RWPE2 (cell line): ENCODE results near the gene TMEM44.
A peak's percentile ranks its signal among the peaks of the same experiment; 100 is the strongest.

Experiments used
- ATAC-seq: fragments of 200-7000 bp; cut with Tn5 transposase; 3 replicates; pipeline ENCODE4 v1.9.1; 2021; ENCODE audit warnings: low read depth
- DNase-seq: peaks from one replicate; pipeline ENCODE4 v3.0.0-alpha.2; 2020; ENCODE audit warnings: low spot score
- H3K27ac ChIP-seq: fragments of 450-650 bp; 2 replicates; pipeline ENCODE4 v1.5.1; 2017; ENCODE audit warnings: mild to moderate bottlenecking; ENCODE audit not compliant: poor library complexity, severe bottlenecking
- H3K27me3 ChIP-seq: fragments of 250-450 bp; sonication (Bioruptor Pico); 2 replicates; pipeline ENCODE4 v1.5.1; 2021; ENCODE audit warnings: mild to moderate bottlenecking, moderate library complexity; ENCODE audit not compliant: insufficient read depth, poor library complexity, severe bottlenecking
- H3K36me3 ChIP-seq: fragments of 250-450 bp; sonication (Bioruptor Pico); 2 replicates; pipeline ENCODE4 v1.5.1; 2020; ENCODE audit warnings: low read depth, mild to moderate bottlenecking, moderate library complexity
- H3K4me1 ChIP-seq: fragments of 250-450 bp; sonication (Bioruptor Pico); 2 replicates; pipeline ENCODE4 v1.5.1; 2021; ENCODE audit warnings: mild to moderate bottlenecking, moderate library complexity; ENCODE audit not compliant: insufficient read depth, poor library complexity, severe bottlenecking
- H3K4me3 ChIP-seq: fragments of 250-450 bp; sonication (Bioruptor Pico); 2 replicates; pipeline ENCODE4 v1.5.1; 2021; ENCODE audit warnings: mild to moderate bottlenecking, moderate library complexity; ENCODE audit not compliant: severe bottlenecking
- H3K9me3 ChIP-seq: fragments of 250-450 bp; sonication (Bioruptor Pico); 2 replicates; pipeline ENCODE4 v1.5.1; 2021; ENCODE audit warnings: mild to moderate bottlenecking, moderate library complexity; ENCODE audit not compliant: severe bottlenecking
- TF ChIP-seq, protein P1 (sequence below): fragments of 450-650 bp; IDR thresholded peaks from one replicate; pipeline ENCODE4 v1.5.1; 2017; ENCODE audit warnings: mild to moderate bottlenecking, moderate library complexity; ENCODE audit not compliant: poor library complexity, severe bottlenecking

Gene TMEM44

DNA sequence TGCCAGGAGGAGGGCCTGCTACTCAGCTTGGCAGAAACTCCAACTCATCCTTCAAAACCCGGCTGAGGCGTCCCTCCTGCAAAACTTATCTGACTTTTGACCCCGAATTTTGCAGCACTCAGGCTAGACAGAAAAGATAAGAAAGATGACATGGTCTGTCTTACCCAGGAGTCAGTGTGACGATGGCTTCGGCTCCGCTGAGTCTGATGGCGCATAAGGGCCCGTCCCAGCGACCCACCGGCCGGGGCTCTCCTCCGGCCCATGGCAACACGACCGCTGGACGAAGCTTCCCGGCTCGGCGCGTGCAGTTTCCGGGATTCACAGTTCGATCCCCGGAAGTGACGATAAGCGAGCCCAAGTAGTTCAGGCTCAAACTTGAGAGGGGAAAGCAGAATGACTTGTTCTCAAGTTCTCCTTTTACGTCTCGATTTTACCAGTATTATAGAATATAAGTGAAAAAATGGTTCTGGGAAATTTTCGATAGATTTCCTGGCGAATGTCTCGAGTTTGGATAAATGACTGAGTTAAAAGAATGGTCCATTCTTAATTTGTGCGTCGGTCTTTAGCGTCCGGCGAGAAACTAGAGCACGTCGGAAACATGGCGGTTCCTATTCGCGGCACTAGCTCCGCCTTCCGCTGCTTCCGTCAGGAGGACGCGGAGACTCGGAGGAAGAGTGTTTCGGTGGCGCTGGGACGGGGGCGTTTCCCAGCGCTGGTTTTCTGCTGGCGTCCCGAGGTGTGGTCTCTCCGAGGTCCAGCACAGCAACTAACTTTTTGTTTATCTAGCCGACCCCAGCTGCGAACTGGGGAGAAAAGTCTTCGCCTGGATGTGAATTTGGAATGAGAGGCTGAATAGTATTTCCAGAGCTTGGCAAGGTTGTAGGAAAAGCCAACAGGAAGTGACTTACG, 38.9 kb upstream of the TMEM44 start, which contains the start of gene LSG1:
Gene LSG1 (minus strand): TSS at position 292 of the 909 bp plus-strand sequence. CDS start 29 bp downstream, at position 263.
- TF ChIP-seq, protein P1, sequence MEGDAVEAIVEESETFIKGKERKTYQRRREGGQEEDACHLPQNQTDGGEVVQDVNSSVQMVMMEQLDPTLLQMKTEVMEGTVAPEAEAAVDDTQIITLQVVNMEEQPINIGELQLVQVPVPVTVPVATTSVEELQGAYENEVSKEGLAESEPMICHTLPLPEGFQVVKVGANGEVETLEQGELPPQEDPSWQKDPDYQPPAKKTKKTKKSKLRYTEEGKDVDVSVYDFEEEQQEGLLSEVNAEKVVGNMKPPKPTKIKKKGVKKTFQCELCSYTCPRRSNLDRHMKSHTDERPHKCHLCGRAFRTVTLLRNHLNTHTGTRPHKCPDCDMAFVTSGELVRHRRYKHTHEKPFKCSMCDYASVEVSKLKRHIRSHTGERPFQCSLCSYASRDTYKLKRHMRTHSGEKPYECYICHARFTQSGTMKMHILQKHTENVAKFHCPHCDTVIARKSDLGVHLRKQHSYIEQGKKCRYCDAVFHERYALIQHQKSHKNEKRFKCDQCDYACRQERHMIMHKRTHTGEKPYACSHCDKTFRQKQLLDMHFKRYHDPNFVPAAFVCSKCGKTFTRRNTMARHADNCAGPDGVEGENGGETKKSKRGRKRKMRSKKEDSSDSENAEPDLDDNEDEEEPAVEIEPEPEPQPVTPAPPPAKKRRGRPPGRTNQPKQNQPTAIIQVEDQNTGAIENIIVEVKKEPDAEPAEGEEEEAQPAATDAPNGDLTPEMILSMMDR, result peak; percentile 14
- peak within 1 kb of the TSS; percentile 68 for H3K4me3 ChIP-seq

DNA sequence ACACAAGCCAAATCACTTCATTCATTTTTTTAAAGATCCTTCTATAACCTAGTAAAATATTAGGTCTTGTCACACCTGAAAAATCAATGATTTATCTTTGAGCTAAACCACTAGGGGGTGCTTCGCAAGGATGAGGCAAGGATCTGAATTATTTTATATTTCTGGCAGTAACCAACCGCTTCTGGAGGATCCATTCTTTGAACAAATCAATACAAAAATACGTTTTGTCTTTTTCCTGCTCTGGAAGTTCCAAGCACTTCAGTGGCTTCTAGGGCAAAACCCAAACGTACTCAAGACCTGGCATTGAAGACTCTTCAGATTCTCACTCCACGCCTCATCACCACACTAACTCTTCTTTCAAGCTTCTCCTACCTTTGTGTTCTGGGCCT, 38.3 kb upstream of the TMEM44 start:
- ATAC-seq, result no peak
- H3K9me3 ChIP-seq, result no peaks in the 10 kb centered on the region
- peak overlapping the region; percentile 26 for H3K27ac ChIP-seq
- TF ChIP-seq, protein P1, result peak; percentile 90
- H3K36me3 ChIP-seq, result peaks cover 23% of the 10 kb centered on the region
- peaks cover 6% of the 10 kb centered on the region for H3K4me1 ChIP-seq
- DNase-seq, result no peak
- peak overlapping the region; percentile 68 for H3K4me3 ChIP-seq
- H3K27me3 ChIP-seq, result no peaks in the 10 kb centered on the region

More for the DNA sequence above, 38.9 kb upstream of the TMEM44 start, which contains the start of gene LSG1:
- DNase-seq, result peak; percentile 83
- Histone ChIP-seq H3K4me1 (peaks cover 6% of the 10 kb centered on the region), H3K36me3 (peaks cover 21% of the 10 kb centered on the region), H3K27me3 (no peaks in the 10 kb centered on the region), H3K9me3 (no peaks in the 10 kb centered on the region), H3K27ac (peak within 1 kb of the TSS; percentile 26)
- peak; percentile 94 for ATAC-seq

DNA sequence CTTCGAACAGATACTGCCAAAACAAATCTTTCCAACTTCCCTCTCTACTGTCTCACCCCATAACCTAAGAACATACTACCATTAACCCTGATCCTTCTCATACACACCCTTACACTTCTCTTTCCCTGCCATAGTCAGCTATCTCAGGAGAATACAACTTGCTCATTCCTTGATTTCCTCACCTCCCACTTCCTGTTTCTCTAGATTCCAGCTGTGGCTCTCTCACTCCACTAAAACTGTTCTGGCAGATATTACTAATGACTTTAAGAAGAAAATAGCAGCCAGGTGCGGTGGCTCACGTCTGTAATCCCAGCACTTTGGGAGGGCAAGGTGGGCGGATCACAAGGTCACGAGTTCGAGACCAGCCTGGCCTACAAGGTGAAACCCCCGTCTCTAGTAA, 34.1 kb upstream of the TMEM44 start:
- Histone ChIP-seq H3K4me3 (no peak overlapping the region), H3K4me1 (peaks cover 6% of the 10 kb centered on the region), H3K27me3 (no peaks in the 10 kb centered on the region), H3K9me3 (no peaks in the 10 kb centered on the region), H3K27ac (no peak overlapping the region), H3K36me3 (peaks cover 49% of the 10 kb centered on the region)
- TF ChIP-seq, protein P1, result no peak
- no peak for DNase-seq
- no peak for ATAC-seq

DNA sequence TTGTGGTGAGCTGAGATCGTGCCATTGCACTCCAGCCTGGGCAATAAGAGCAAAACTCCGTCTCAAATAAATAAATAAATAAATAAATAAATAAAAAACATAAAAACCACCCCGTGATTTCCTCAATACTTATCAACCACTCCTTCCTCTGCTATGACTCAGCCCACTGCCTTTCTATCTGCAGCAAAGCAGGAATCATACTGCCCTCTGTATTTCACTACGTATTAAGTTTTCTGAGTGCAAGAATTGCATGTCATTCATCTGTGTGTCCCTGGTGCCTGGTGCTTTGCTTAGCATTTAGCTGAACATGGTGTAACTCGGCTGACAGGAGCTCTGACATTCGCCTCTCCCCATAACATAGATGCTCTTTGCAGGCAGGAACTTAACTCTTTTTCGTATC, 31.6 kb upstream of the TMEM44 start:
- no peak for DNase-seq
- H3K27me3 ChIP-seq, result no peaks in the 10 kb centered on the region
- 0 out of 3 replicates have a peak, but pooled peaks have one; percentile 14 for ATAC-seq
- no peak overlapping the region for H3K27ac ChIP-seq
- H3K4me1 ChIP-seq, result no peaks in the 10 kb centered on the region
- H3K4me3 ChIP-seq, result no peak overlapping the region
- peaks cover 64% of the 10 kb centered on the region for H3K36me3 ChIP-seq
- H3K9me3 ChIP-seq, result no peaks in the 10 kb centered on the region
- TF ChIP-seq, protein P1, result no peak

DNA sequence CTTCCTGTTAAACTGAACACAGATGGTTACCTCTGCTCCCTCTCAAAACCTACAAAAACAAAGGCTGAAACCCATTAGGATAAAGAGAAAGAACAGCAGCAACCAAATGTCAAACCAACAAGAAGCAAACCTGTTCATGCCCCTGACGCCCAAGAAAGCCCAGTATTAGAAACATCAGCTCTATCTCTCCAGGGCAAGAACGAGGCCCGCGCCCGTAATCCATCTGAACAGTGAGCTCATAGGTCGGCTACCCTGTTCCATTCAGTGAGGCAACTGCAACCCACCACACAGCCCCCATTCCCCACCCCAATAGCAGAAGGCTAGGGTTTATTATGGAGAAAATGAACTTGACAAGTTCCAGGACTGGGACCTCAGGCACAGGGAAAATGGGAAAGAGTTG, 28.7 kb upstream of the TMEM44 start:
- ATAC-seq (no peak), DNase-seq (no peak)
- peaks cover 71% of the 10 kb centered on the region for H3K36me3 ChIP-seq
- TF ChIP-seq, protein P1, result no peak
- H3K27ac ChIP-seq, result no peak overlapping the region
- no peak overlapping the region for H3K4me3 ChIP-seq
- no peaks in the 10 kb centered on the region for H3K9me3 ChIP-seq
- H3K4me1 ChIP-seq, result no peaks in the 10 kb centered on the region
- no peaks in the 10 kb centered on the region for H3K27me3 ChIP-seq
